Measurements from ENCODE around the gene CCDC13. TPM values are rescaled to one million over a fixed set of nuclear protein-coding genes. Genes with fewer than 3 reads are reported as not detected.
"Not testable (repeated sequence)": the region's sequence is repeated elsewhere in the genome, so short reads cannot be mapped to it uniquely, and the experiment has no call there.

The CCDC13 gene
- 0.33 and 0.34 TPM in 2 replicates for total RNA-seq (2014; rRNA removed; shearing (Covaris generic))

- Histone ChIP-seq H3K27ac (peak within 1 kb of the TSS; percentile 15; the same call in 1 of the 2 replicates), H3K4me1 (no peaks in the 10 kb centered on the region), H3K27me3 (no peaks in the 10 kb centered on the region), H3K4me3 (peak within 1 kb of the TSS; percentile 58), H3K9me3 (replicated peaks) (no peaks in the 10 kb centered on the region), H3K36me3 (no peaks in the 10 kb centered on the region)
- peak; percentile 80 to 82 for DNase-seq
Observed at GRCh38 chr3:42772670-42773408, at the start of gene CCDC13. CCDC13 (minus strand) TSS chr3:42773253; CDS start chr3:42758345, 14,908 bp downstream.

- no peak for DNase-seq
- no peaks in the 10 kb centered on the region for H3K4me1 ChIP-seq
- no peaks in the 10 kb centered on the region for H3K36me3 ChIP-seq
- H3K4me3 ChIP-seq: no peak overlapping the region
- no peak overlapping the region for H3K27ac ChIP-seq
- H3K9me3 ChIP-seq (replicated peaks): no peaks in the 10 kb centered on the region
- H3K27me3 ChIP-seq: no peaks in the 10 kb centered on the region
Observed at GRCh38 chr3:42822828-42823227, 49.8 kb upstream of the CCDC13 start.

- no peaks in the 10 kb centered on the region for H3K36me3 ChIP-seq
- H3K27ac ChIP-seq: no peak overlapping the region
- no peak overlapping the region for H3K4me3 ChIP-seq
- no peak for DNase-seq
- no peaks in the 10 kb centered on the region for H3K4me1 ChIP-seq
- no peaks in the 10 kb centered on the region for H3K27me3 ChIP-seq
- no peaks in the 10 kb centered on the region for H3K9me3 ChIP-seq (replicated peaks)
Observed at GRCh38 chr3:42820746-42821051, 47.6 kb upstream of the CCDC13 start.

GRCh38 chr3:42819351-42819965 lies 46.4 kb upstream of the CCDC13 start:
- H3K36me3 ChIP-seq: no peaks in the 10 kb centered on the region
- no peaks in the 10 kb centered on the region for H3K9me3 ChIP-seq (replicated peaks)
- no peaks in the 10 kb centered on the region for H3K4me1 ChIP-seq
- no peaks in the 10 kb centered on the region for H3K27me3 ChIP-seq
- no peak overlapping the region for H3K27ac ChIP-seq
- no peak for DNase-seq
- no peak overlapping the region for H3K4me3 ChIP-seq

GRCh38 chr3:42815826-42816225 lies 42.8 kb upstream of the CCDC13 start:
- Histone ChIP-seq H3K4me3 (no peak overlapping the region), H3K27ac (no peak overlapping the region), H3K4me1 (no peaks in the 10 kb centered on the region), H3K36me3 (no peaks in the 10 kb centered on the region), H3K27me3 (no peaks in the 10 kb centered on the region), H3K9me3 (replicated peaks) (no peaks in the 10 kb centered on the region)
- no peak for DNase-seq

- H3K27me3 ChIP-seq: no peaks in the 10 kb centered on the region
- no peak overlapping the region for H3K4me3 ChIP-seq
- no peak overlapping the region for H3K27ac ChIP-seq
- no peaks in the 10 kb centered on the region for H3K9me3 ChIP-seq (replicated peaks)
- H3K4me1 ChIP-seq: no peaks in the 10 kb centered on the region
- no peaks in the 10 kb centered on the region for H3K36me3 ChIP-seq
- no peak for DNase-seq
Observed at GRCh38 chr3:42814914-42815507, 42.0 kb upstream of the CCDC13 start.

- Histone ChIP-seq H3K4me1 (no peaks in the 10 kb centered on the region), H3K9me3 (replicated peaks) (no peaks in the 10 kb centered on the region), H3K36me3 (no peaks in the 10 kb centered on the region), H3K27ac (no peak overlapping the region), H3K4me3 (no peak overlapping the region), H3K27me3 (no peaks in the 10 kb centered on the region)
- no peak for DNase-seq
Observed at GRCh38 chr3:42814246-42814645, 41.2 kb upstream of the CCDC13 start.

- H3K4me1 ChIP-seq; DNase-seq; H3K36me3 ChIP-seq; H3K27ac ChIP-seq; H3K4me3 ChIP-seq; H3K9me3 ChIP-seq (replicated peaks); H3K27me3 ChIP-seq: not testable (repeated sequence)
Observed at GRCh38 chr3:42811118-42811883, 38.2 kb upstream of the CCDC13 start.

- H3K27ac ChIP-seq; H3K4me1 ChIP-seq; H3K27me3 ChIP-seq; H3K4me3 ChIP-seq; H3K9me3 ChIP-seq (replicated peaks); H3K36me3 ChIP-seq; DNase-seq: not testable (repeated sequence)
Observed at GRCh38 chr3:42810706-42811105, 37.7 kb upstream of the CCDC13 start.

- Histone ChIP-seq H3K4me3 (no peak within 1 kb of the TSS), H3K27ac (no peak within 1 kb of the TSS), H3K4me1 (no peaks in the 10 kb centered on the region), H3K27me3 (no peaks in the 10 kb centered on the region), H3K9me3 (replicated peaks) (no peaks in the 10 kb centered on the region), H3K36me3 (no peaks in the 10 kb centered on the region)
- DNase-seq: no peak
Observed at GRCh38 chr3:42809202-42809601, 36.1 kb upstream of the CCDC13 start, which contains the start of gene ACKR2. ACKR2 (plus strand) TSS chr3:42809445; CDS start chr3:42864503, 55,058 bp downstream.

GRCh38 chr3:42807929-42808328 lies 34.9 kb upstream of the CCDC13 start:
- Histone ChIP-seq H3K27me3 (no peaks in the 10 kb centered on the region), H3K27ac (no peak overlapping the region), H3K9me3 (replicated peaks) (no peaks in the 10 kb centered on the region), H3K36me3 (no peaks in the 10 kb centered on the region), H3K4me3 (no peak overlapping the region), H3K4me1 (no peaks in the 10 kb centered on the region)
- no peak for DNase-seq

- H3K4me1 ChIP-seq: no peaks in the 10 kb centered on the region
- peak overlapping the region; percentile 78 for H3K4me3 ChIP-seq
- no peaks in the 10 kb centered on the region for H3K9me3 ChIP-seq (replicated peaks)
- no peak for DNase-seq
- no peaks in the 10 kb centered on the region for H3K36me3 ChIP-seq
- H3K27ac ChIP-seq: no peak overlapping the region
- no peaks in the 10 kb centered on the region for H3K27me3 ChIP-seq
Observed at GRCh38 chr3:42805141-42805821, 32.2 kb upstream of the CCDC13 start.

- H3K4me1 ChIP-seq: peaks cover 2% of the 10 kb centered on the region
- H3K4me3 ChIP-seq: peak overlapping the region; percentile 78
- no peaks in the 10 kb centered on the region for H3K27me3 ChIP-seq
- DNase-seq: no peak
- H3K9me3 ChIP-seq (replicated peaks): no peaks in the 10 kb centered on the region
- no peak overlapping the region for H3K27ac ChIP-seq
- H3K36me3 ChIP-seq: no peaks in the 10 kb centered on the region
Observed at GRCh38 chr3:42804831-42805132, 31.7 kb upstream of the CCDC13 start.

- Histone ChIP-seq H3K27me3 (no peaks in the 10 kb centered on the region), H3K9me3 (replicated peaks) (no peaks in the 10 kb centered on the region), H3K4me1 (peaks cover 6% of the 10 kb centered on the region), H3K27ac (peak within 1 kb of the TSS; percentile 71), H3K36me3 (no peaks in the 10 kb centered on the region), H3K4me3 (peak within 1 kb of the TSS; percentile 78)
- peak; percentile 90 for DNase-seq
Observed at GRCh38 chr3:42804106-42804830, 31.2 kb upstream of the CCDC13 start, which contains the start of gene HIGD1A. HIGD1A (minus strand) TSS chr3:42804490; CDS start chr3:42794253, 10,237 bp downstream.
